AG10803 (cell line): ENCODE data around the gene CDC5L.

Experiments used
- DNase-seq: peaks from one replicate; pipeline ENCODE4 v3.0.0; 2010; ENCODE audit warnings: low read depth
- H3K4me3 ChIP-seq: 2 replicates; pipeline ENCODE4 v1.5.1; 2011; ENCODE audit warnings: mild to moderate bottlenecking, low read length, control low read depth
- TF ChIP-seq, protein P1 (sequence below): conservative IDR thresholded peaks from 2 replicates; pipeline ENCODE4 v1.5.1; 2011; ENCODE audit warnings: mild to moderate bottlenecking, low read length, control low read depth, inconsistent platforms

Gene CDC5L

DNA sequence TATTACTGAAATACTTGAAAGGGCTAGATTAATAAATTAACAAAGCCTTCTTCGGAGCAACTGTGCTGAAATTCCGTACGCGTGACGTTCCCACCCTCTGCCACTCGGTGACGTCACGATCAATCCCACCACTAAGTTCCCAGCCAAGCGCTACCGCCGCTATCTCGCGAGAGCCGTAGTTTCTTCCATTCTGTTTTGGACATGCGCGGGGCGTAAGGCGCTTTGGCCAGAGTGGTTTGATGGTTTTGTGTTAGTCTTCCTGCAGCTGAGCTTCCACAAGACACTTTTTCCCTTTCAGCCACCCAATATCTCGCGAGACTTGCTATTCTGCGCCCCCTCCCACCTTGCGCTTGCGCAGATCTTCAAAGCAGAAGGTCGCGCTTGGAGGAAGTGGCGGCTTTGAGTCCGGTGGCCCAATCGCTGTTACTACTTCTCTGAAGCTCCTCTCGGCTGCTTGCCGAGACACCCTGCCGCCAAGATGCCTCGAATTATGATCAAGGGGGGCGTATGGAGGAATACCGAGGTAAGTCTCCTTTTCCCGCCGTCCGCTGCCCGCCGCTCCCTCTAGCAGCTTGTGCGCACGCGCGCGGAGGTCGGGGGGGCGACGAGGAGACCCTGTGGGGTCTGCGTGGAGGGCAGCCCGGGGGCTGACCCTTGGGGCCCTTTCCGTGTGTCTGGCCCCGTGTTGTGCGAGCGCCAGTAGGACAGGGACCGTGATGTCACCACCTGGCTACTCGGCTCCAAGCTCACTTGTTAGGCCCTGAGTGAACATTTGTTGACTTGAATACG is at the start of gene CDC5L:
Gene CDC5L (plus strand): TSS at position 361 of the 789 bp plus-strand sequence. CDS start 118 bp downstream, at position 479.
- DNase-seq: peak; percentile 99
- TF ChIP-seq, protein P1, sequence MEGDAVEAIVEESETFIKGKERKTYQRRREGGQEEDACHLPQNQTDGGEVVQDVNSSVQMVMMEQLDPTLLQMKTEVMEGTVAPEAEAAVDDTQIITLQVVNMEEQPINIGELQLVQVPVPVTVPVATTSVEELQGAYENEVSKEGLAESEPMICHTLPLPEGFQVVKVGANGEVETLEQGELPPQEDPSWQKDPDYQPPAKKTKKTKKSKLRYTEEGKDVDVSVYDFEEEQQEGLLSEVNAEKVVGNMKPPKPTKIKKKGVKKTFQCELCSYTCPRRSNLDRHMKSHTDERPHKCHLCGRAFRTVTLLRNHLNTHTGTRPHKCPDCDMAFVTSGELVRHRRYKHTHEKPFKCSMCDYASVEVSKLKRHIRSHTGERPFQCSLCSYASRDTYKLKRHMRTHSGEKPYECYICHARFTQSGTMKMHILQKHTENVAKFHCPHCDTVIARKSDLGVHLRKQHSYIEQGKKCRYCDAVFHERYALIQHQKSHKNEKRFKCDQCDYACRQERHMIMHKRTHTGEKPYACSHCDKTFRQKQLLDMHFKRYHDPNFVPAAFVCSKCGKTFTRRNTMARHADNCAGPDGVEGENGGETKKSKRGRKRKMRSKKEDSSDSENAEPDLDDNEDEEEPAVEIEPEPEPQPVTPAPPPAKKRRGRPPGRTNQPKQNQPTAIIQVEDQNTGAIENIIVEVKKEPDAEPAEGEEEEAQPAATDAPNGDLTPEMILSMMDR: no peak
- H3K4me3 ChIP-seq: peak within 1 kb of the TSS; percentile 91

DNA sequence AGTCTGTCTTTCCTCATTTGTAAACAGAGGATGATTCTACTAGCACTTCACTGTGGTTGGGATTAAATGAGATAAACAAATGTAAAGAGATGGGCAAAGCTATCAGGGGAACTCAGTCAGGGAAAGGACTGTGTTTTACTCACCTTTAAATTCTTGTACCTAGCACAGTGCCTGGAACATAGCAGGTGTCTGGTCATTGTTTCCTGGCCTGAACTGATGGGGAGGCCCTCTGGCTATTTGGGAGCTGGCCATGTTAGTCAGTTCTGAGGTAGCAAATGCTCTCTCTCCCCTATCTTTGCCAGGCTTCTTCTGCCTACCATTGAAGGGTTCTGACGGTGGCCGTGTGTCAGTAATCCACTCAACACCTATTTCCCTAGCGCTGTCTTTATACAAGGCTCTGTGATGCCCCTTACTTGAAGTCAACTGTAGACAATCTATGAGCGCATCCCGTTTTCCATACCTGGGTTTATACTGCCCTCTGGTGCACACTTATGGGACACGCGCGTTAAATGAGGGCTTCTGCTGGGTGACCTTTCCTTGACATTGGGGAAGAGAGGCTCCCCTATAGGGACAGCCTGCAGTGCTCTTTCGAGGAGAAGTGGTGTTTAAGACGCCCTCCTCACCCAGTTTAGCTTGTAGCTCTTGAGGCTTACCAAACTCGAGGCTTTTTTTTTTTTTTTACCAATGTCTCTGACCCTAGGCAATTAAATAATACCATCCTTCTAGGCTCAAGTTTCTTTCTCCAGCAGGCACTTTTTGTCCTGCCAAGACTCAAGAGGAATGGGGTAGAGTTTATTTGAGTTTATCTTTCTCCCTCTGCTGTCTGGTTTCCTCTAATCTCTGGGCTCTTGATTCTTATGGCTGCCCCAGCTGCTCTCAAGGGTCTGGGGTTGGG is 49.0 kb upstream of the CDC5L start:
- DNase-seq: peak; percentile 53
- H3K4me3 ChIP-seq: no peak overlapping the region
- TF ChIP-seq, protein P1: peak; percentile 82

GRCh38 chr6:44339301-44339700 is 48.2 kb upstream of the CDC5L start:
- no peak overlapping the region for H3K4me3 ChIP-seq
- TF ChIP-seq, protein P1: no peak
- DNase-seq: no peak

DNA sequence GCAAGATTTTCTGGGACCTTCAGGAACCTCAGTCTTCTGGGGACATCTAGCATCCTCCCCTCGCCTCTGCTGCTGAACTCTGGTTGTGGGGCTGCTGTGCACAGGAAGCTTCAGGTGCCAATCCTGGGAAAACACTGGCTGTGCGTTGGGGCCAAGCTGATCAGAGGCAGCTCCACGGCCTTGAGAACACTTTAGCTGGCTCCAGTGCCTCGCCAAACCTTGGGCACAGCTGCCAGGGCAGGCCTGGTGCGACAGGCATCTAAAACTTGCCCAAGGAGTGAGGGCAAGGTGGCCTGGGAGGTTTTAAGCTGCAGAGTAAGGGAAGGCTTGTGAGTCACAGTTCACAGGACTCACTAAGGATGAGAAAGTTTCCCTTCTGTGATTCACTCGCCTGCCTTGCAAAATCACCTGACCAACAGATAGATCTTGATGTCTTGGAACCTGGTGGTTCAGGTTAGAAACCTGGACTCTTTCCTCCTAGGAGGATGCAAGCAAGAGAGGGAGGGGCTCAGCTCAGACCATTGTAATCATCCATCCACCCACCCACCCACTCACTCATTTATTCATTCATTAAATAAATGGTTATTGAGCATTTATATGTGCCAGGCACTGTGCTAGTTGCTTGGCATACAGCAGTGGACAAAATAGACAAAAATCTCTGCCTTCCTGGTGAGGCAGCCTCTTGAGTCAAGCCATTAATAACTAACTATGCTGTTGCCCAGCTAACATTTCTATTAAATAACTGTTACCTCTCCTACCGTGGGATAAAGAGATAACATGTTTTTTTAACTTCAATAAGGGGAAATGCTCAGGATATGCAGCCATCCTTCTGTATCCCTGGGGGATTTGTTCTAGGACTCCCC is 47.5 kb upstream of the CDC5L start:
- no peak overlapping the region for H3K4me3 ChIP-seq
- TF ChIP-seq, protein P1: no peak
- DNase-seq: peak; percentile 5

DNA sequence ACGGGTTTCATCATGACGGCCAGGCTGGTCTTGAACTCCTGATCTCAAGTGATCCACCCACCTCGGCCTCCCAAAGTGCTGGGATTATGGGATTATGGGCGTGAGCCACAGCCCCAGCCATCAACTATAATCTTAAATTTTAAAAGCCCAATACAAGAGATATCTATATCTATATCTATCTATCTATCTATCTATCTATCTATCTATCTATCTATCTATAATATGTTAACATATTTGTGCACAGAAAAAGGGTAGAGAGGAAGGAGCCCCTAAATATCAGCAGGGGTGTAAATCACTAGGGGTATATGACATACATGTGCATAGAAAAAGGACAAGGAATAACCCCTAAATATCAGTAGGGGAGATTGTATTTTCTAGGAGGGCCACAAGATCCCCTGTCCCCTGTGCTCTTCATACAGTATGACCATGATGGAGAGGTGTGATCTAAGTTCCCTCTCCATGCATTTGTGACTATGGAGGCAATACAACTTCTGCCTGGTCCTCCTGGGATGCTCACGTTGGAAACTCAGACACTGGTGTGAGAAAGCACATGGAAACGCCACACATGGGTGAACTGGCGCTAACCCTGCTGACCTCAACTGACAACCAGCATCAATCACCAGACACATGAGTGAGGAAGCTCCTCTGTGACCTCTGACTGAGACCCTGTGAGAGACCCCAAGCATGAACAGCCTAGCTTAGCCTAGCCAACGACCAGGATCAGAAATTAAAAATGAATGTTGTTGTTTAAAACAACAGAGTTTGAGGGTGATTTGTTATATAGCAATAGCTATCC is 46.2 kb upstream of the CDC5L start:
- DNase-seq: no peak

More for the DNA sequence above, 46.2 kb upstream of the CDC5L start:
- no peak overlapping the region for H3K4me3 ChIP-seq
- TF ChIP-seq, protein P1: no peak
